HG02943 (cell line): ENCODE data around the gene TTC33.

Experiments used
- ATAC-seq: cut with Tn5 transposase; IDR thresholded peaks from one replicate; pipeline ENCODE4 v1.9.1; 2021; ENCODE audit warnings: mild to moderate bottlenecking, low read depth, moderate library complexity; ENCODE audit not compliant: unreplicated experiment

TTC33 gene

DNA sequence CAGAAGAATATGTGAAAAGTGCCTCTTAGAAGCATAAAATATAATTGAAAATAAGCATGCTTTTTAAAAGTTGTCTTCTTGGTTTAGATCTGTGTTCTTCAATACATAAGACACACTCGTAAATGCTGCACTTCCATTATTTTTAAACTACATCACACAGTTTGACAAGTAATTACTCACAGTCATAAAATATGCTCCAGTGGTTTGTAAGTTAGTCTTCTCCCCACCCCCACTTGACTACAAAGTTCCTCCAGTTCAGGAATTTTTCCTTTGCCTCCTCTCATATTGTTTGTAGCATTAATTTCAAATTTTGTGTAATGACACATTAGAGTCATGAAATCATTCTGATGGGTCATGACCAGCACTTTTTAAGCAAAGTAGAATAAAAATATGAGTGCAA lies 136.3 kb downstream of the TTC33 start:
- no peak for ATAC-seq

DNA sequence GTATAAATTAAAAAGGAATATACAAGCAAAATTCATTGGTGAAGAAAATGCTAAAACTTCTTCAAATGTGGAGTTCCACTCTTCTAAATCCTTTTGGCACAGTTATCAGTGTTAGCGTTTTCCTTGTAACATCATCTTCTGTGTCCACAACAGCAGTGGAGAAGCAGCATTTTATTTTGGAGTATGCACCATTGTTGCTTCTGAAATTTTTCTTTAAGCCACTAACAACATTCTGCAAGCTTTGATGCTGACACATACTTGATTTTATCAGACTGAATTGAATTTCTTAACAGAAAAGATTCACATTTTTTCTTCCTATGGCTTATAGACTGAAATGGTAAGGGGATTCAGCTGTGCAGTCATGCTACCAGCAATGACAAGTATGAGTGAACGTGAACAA lies 136.8 kb downstream of the TTC33 start:
- no peak for ATAC-seq

DNA sequence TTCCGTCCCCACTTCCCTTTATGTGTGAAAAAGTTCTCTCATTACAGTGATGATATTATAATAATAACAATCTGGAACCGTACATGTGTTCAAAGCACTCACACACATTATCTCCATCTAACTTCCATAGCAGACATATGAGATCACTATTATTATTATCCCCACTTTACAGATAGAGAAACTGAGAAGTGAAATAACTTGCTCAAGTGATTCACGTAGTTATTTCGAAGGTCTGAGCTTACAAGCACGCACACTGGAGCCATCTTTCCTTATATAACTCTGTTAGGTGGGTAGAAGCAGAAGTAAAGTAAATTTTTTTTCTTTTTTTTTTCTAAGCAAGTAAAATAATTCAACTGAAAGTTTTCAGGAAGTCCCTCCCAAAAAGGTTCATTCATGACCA lies 139.0 kb downstream of the TTC33 start:
- no peak for ATAC-seq

DNA sequence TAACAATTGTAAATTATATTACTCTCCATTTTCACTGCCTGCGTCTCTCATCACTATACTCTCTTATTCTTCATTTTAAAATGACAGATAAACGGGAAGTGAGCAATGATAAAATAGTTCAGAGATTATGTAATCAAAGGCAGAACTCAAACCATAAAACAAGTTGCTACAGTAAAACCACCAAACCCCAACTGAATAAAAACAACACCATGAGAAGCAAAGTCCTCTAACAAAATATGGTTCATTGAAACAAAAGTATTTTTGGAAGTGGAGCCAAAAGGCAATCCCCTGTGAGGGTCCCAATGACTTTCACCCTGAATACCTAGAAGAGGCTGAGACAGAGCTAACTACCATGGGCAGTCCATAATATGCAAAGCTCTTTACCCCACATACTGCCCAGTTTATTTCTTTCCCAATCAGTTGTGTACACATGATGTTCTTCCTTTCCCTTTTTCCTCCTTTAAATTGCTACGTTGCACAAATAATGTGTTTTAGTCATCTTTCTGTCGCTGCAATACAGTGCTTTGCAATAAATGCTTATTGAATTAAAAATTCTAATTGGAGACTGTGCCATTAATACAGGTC lies 140.1 kb downstream of the TTC33 start:
- no peak for ATAC-seq

DNA sequence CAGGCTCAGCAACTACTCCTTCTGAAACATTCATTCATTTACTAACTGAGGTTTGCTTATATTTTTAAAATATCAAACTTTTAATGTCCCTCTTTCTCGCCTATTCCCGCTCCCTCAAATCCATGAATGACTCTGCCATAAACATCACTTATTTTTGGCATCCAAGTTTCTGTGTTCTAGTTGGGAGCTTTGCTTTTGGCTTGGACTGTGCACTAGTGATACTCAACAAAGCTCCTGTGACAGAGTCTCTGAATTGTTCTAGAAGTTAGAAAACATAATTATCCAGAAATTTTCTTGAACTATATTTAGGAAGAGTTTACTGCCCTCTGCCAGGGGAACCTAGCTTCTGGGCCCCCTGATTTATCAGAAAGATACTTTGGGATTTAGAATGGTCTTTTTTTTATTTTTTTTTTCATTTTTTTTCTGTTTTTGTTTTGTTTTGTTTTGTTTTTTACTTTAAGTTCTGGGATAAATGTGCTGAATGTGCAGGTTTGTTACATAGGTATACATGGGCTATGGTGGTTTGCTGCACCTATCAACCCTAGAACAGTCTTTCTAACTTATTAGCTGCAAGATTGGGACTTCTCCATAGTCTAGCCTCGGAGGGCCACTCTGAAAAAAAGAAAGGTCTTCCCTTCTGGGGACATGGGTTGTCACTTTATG lies 140.7 kb downstream of the TTC33 start:
- no peak for ATAC-seq

DNA sequence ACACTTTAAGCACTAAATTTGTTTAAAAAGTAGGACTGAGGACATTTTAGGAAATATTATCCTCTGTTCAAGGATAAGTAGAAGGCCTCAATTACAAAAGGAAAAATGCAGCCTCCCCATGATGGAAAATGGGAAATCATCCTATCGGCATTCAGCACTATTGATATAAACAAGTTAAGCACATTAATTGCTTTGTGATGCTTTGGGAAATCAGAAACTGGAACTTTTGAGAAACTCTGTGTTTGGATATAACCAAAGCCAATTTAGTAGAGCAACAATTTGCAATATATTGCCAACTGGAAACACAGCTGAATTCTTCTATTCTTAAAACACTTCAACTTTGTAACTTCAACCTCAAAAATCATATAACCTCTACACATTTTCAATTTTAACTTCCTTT lies 141.3 kb downstream of the TTC33 start:
- no peak for ATAC-seq

DNA sequence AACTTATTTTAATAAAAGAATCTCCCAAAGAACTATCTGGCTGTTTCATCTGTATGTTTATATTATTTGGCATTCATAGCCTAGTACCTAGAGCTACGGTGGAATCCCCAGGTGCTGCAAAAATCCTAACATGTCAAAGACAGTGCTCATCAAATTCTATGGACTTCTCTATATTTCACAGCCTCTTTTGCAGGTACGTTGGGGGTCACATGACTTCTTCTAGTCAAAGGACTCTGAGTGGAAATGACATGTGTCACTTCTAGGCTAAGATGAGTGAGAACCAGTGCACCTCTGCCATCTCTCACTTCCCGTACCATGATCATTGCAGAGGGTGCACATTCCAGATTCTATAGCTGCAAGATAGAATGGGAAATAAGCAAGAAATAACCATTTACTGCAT lies 148.6 kb downstream of the TTC33 start:
- ATAC-seq = no peak

DNA sequence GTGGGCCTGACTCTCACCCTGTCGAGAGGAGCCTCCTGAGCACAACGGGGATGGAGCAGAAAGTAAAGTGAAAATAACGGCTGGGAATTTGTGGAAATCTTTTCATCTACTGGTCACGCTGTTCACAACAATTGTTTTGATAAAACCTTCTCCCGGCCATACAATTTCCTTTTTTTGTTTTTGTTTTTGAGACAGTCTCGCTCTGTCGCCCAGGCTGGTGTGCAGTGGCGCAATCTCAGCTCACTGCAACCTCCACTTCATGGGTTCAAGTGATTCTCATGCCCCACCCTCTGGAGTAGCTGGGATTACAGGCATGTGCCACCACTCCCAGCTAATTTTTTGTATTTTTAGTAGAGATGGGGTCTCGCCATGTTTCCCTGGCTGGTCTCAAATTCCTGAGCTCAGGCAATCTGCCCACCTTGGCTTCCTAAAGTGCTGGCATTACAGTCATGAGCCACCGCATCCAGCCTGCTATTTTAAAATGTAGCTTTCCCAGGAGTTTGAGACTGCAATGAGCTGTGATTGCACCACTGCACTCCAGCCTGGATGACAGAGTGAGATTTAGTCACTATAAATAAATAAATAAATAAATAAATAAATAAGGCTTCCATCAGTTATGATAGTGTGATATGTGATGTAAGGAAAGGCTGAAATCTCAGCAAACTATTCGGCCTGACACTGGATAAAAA lies 149.5 kb downstream of the TTC33 start:
- no peak for ATAC-seq

DNA sequence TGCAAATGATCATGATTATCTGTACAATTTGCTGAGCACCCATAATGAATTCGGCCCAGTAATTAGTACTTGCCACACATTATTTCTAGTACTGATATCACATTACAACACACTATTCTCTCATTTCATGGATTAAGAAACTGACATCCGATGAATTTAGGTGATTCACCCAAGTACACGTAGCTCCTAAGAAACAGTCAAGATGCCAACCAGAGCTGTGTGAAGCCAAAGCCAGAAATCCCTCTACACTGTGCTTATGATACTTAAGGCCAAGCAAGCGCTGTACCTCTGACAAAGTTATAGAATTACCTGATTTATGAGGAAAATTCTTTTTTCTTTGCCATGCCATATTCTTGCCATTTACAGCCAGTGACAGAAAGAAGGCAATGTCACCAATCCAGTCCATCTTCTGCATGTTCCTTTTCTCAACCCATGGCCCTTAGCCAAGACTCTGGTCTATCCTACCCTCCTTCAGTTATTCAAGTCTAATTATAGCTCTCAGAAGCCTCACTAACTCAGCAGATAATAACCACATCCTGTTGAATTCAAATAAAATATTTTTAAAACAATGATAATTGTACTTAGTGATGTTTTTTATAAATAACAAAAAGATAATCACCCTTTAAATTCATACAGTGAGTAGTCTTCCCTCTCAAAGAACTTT lies 150.3 kb downstream of the TTC33 start:
- ATAC-seq = no peak

DNA sequence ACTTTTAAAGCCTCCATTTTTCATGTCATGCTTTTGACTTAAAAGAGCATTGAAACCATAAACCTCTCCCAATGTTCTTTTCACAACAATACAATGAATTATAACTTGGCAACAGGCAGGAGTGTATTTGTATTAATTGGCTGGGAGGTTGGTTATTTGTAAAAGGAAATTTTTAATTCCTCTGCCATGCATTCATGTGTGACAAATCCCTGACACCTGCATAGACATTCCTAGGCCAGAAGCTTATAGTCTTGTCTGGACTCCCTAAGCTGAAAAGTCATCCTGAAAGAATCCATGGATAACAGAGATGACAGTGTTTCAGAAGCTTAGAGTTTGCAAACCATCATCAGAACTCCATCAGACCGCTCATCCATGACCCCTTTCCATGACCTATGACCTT lies 152.4 kb downstream of the TTC33 start:
- no peak for ATAC-seq

DNA sequence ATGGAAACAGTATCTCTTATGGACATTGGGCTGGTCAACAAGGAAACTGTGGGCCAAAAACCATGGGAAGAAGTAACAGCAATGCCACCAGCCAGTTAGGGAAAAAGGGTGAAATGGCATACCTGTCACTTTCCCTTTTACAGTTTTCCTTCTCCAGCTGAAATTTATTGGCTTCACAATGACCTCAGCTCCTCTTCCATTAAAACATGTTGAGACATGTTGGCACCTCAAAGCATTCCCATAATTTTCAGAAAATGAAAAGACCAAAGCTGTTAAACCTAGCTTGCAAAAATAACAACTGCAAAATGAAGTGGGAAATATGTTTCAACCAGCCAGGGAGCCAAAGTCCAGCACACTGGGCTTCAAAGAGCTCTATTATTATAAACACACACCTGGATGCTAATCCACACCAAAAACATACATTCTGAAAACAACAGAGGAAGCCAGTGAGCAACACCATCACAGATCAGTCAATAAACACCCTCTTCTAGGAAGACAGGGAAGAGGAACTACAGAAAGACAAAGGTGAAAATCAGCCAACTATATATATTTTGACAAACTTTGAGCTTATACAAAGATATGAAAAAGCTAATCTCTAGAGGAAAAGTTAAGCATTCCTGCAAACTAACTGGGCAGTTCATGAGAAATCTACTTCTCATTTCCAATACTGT lies 154.4 kb downstream of the TTC33 start:
- no peak for ATAC-seq

DNA sequence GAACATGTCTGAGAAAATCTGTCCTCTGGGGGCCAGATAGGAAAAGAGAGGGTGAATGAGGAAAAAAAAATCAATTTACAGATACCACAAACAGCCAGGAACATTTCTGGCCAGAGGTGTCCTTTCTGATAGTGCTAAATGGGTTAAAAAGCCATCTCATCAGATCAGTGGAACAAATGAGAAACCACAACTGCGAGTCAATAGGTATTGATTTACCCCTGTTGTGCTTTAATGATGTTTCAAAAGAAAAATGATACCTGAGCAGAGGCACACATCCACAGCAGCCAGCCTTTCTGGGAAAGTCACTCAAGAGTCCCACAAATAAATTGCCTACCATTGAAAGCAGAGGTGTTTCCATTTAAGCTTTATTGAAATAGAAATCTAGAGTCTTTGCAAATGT lies 155.4 kb downstream of the TTC33 start:
- no peak for ATAC-seq

DNA sequence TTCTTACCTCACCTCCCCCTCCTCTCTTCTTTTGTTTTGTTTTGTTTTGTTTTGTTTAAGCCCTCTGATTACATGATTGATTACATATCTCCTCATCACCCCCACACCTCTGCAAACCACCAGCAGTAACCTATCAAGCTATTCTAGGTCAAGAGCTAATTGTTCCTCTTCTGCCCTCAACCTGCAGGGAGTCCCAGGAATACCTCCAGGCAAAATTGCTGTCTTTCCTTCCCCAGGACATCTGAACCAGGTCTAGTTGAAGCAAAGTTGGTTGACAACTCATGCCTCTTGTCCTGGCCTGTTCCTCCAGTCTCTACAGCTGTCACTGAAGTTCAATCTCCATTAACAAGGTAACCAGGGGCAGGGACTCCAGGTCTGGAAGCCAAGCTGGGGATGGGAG lies 156.1 kb downstream of the TTC33 start:
- no peak for ATAC-seq

DNA sequence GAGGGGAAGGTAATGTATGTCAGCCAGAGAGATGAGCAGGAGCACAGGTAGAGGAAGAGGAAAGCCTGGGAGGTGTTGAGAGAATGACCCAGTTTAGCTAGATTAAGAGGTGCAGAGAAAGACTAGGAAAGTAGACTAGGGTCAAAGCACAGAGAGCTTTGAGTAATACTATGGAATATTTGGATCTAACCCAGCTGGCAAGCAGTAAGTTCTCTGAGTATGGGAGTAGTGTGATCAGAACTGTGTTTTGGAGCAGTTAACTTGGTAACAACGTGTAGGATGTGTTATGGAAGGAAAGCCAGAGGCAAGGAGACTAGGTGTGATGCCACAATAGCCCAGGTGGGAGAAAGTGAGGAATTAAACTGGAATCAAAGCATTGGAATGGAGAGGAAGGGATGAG lies 160.9 kb downstream of the TTC33 start:
- no peak for ATAC-seq

DNA sequence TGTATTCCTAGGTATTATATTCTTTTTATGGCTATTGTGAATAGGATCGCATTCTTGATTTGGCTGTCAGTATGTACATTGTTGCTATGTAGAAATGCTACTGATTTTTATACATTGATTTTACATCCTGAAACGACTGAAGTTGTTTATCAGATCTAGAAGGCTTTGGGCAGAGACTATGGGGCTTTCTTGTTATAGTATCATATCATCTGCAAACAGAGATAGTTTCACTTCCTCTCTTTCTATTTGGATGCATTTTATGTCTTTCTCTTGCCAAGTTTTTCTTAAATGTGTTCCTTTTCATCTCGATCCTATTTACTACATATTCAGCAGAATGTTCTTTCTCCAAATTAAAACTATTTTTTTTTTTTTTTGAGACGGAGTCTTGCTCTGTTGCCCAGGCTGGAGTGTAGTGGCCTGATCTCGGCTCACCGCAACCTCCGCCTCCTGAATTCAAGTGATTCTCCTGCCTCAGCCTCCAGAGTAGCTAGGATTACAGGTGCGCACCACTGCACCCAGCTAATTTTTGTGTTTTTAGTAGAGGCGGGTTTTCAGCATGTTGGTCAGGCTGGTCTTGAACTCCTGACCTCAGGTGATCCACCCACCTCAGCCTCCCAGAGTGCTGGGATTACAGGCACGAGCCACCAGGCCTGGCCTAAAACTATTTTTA lies 163.9 kb downstream of the TTC33 start:
- peak; percentile 83 for ATAC-seq

DNA sequence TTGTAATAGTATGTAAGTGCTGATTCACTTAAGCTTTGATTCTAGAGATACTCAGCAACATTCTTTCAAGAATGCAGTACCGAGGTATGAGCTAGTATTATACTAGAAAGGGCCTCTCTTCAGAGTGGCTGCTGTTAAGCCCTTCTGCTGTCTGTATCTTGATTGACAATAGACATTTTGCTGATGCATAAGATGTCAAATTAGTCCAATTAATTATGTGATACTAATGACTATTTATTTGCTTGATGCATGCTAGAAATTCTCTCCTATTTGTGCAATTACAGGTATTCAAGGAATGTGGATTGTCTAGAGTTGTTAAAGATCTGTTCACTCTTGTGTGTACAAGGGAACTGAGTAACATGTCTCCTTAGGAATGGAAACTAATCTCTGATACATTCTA lies 168.4 kb downstream of the TTC33 start:
- no peak for ATAC-seq

DNA sequence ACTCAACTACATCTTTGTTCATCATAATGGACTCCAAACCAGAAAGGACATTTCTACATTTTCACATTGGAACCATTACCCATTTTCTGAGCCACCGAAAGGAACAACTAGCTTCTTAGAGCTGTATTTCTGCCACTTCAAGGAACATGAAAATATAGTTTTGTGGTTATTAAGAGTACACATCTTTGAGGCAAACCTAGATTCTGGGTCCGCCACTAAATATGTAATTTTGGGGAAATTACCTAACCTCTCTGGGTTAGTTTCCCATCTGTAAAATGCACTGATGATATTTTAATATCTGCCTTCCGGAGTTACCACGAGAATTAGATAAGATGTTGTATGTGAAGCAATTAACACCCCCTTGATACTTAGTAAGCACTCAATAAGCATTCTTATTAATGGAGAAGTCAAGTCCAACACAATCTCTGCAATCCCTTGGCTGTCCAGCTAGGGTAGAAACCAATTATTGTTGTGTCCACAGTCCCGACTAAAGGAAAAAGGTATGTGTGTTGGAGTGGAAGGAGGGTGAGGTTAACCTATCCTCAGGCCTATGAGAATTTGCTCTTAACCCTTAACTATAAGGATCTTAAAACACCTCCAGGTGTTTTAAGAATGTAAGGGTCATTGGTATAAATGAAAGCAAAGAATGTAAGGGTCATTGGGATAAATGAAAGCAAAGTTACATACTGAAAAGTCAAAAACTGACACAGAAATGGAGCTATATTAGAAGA lies 170.1 kb downstream of the TTC33 start:
- no peak for ATAC-seq

DNA sequence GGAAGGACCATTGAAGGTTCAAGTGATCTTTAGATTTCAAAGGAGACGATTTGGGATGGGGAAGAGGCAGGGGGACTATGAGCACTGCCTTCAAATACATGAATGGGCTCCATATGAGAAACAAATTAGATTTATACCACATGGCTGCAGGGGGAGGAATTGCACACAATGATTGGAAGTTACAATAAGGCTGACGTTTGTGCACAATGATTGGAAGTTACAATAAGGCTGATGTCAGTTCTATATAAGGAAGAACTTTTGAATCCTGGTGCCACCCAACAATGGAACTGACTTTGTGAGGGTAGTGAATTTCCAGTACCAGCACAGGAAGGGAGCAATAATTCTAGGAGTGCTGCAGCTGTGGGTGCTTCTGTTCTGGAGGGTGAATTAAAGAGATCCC lies 171.7 kb downstream of the TTC33 start:
- ATAC-seq = no peak

DNA sequence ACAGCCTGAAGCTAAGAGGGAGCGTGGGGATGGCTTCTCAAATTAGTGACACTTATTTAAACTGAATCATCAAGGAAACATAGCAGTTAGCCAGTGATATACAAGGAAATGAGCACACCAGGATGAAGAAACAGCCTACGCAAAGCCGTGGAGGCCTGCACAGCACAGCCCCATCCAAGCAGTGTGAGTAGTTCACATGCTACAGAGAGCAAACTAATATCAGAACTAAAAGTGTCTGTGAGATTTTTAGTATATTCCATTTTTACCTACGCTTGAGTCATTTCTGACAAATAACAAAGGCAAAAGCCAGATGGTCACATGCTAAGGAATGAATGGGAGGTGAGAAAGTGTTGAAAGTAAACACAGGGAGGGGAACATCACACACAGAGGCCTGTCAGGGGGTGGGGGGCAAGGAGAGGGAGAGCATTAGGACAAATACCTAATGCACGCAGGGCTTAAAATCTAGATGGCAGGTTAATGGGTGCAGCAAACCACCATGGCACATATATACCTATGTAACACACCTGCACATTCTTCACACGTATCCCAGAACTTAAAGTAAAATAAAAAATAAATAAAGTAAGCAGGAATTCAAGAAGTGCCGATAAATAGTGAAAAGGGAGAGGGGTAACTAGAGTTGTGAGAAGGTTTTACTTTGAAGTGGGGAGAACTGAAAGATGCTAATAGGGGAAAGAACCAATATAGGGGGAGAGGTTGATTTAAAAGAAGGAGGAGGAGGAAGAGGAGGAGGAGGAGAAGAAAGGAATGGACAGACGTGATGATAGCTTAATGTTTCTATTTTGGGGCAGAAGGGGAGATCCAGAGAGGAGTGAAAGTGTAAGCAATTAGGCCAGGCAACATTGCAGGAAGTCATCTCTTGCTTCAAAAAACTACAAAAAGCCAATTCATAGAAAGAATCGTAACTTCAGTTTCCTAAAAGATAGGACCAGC lies 177.0 kb downstream of the TTC33 start:
- peak; percentile 84 for ATAC-seq
